CD4-positive, CD25-positive, alpha-beta regulatory T cell (primary cell): ENCODE data around the gene TTL. TPM values are rescaled to one million over a fixed set of nuclear protein-coding genes. Genes with fewer than 3 reads are reported as not detected.
"Not testable (repeated sequence)": the region's sequence is repeated elsewhere in the genome, so short reads cannot be mapped to it uniquely, and the experiment has no call there.

ENCODE experiments used
- ATAC-seq, 2 donors: fragments of 150-1000 bp; cut with Tn5 transposase; one replicate each; pipeline ENCODE4 v1.10.0; 2021; ENCODE audit warnings: low read depth in 2 of 2, moderate number of reproducible peaks in 2 of 2, moderate library complexity in 1 of 2
- DNase-seq, 3 donors: peaks; one replicate each; pipeline versions ENCODE4 v3.0.0 to v3.0.0-alpha.2; 2012 to 2022; ENCODE audit warnings: mixed read lengths in 1 of 3
- H3K27ac ChIP-seq: one replicate; pipeline ENCODE4 v1.7.0; 2013; ENCODE audit warnings: mild to moderate bottlenecking, low read length; ENCODE audit not compliant: insufficient read depth, poor library complexity, severe bottlenecking
- H3K27me3 ChIP-seq: one replicate; pipeline ENCODE4 v1.7.0; 2013; ENCODE audit warnings: low read length; ENCODE audit not compliant: control insufficient read depth, insufficient read depth
- H3K36me3 ChIP-seq: one replicate; pipeline ENCODE4 v1.7.0; 2013; ENCODE audit warnings: mild to moderate bottlenecking, low read length, moderate library complexity; ENCODE audit not compliant: control insufficient read depth, insufficient read depth
- H3K4me1 ChIP-seq: 2 replicates; pipeline ENCODE4 v1.7.0; 2013; ENCODE audit warnings: mild to moderate bottlenecking, low read length; ENCODE audit not compliant: insufficient read depth, control insufficient read depth, poor library complexity, severe bottlenecking
- H3K4me3 ChIP-seq: one replicate; pipeline ENCODE4 v1.7.0; 2013; ENCODE audit warnings: low read depth, mild to moderate bottlenecking, low read length, moderate library complexity
- H3K9me3 ChIP-seq, 2 experiments: 1 replicate in 1 of 2; 2 replicates in 1 of 2; pipeline ENCODE4 v1.7.0; 2013; ENCODE audit warnings: low read length in 2 of 2, mild to moderate bottlenecking in 1 of 2, moderate library complexity in 1 of 2; ENCODE audit not compliant: control insufficient read depth in 2 of 2
- H3K27ac Mint-ChIP-seq, 3 donors: one replicate each; pipeline ENCODE4 v1.8.0; 2020 to 2022; ENCODE audit warnings: mild to moderate bottlenecking in 3 of 3, mixed read lengths in 3 of 3, moderate library complexity in 2 of 3
- H3K27me3 Mint-ChIP-seq: one replicate; pipeline ENCODE4 v1.8.0; 2022; ENCODE audit warnings: mild to moderate bottlenecking, mixed read lengths
- H3K36me3 Mint-ChIP-seq: one replicate; pipeline ENCODE4 v1.8.0; 2020; ENCODE audit warnings: mixed read lengths
- H3K4me1 Mint-ChIP-seq, 4 donors: one replicate each; pipeline ENCODE4 v1.8.0; 2020 to 2022; ENCODE audit warnings: mixed read lengths in 4 of 4, mild to moderate bottlenecking in 1 of 4
- H3K4me3 Mint-ChIP-seq, 4 donors: one replicate each; pipeline ENCODE4 v1.8.0; 2020 to 2022; ENCODE audit warnings: mild to moderate bottlenecking in 4 of 4, mixed read lengths in 4 of 4, moderate library complexity in 3 of 4
- H3K9me3 Mint-ChIP-seq, 7 donors: one replicate each; pipeline ENCODE4 v1.8.0; 2020 to 2022; ENCODE audit warnings: mixed read lengths in 7 of 7, mild to moderate bottlenecking in 3 of 7, moderate library complexity in 2 of 7
- polyA plus RNA-seq, 4 donors: library from polyadenylated mRNA; unstranded; fragments of 300-500 nt; fragmentation: Illumina TruSeq; gene quantifications; one replicate each; pipeline ENCODE4 v1.2.3, GENCODE V29; 2021
- total RNA-seq: library from RNA; stranded (reverse); gene quantifications from one replicate; pipeline ENCODE4 v1.2.3, GENCODE V29; 2022

TTL gene
- total and polyA plus RNA-seq, 5 donors from 2014 or later, result 2.0 to 32.5 (median 6.1) TPM

GRCh38 chr2:112487444-112487961 lies 5.5 kb downstream of the TTL start:
- Histone ChIP-seq H3K27ac (no peak overlapping the region), H3K4me1 (peaks cover 16% of the 10 kb centered on the region), H3K36me3 (no peaks in the 10 kb centered on the region), H3K4me3 (no peak overlapping the region), H3K9me3 (no peaks in the 10 kb centered on the region), H3K27me3 (no peaks in the 10 kb centered on the region)
- Mint-ChIP-seq H3K4me1 (peaks cover 18 to 40% (median 30%) of the 10 kb centered on the region in 4 donors), H3K27ac (peak overlapping the region in 1 of 3 donors; percentile 23), H3K27me3 (no peaks in the 10 kb centered on the region), H3K9me3 (no peaks in the 10 kb centered on the region), H3K36me3 (peaks cover 14% of the 10 kb centered on the region), H3K4me3 (peak overlapping the region in 1 of 4 donors; percentile 14)
- ATAC-seq, result no peak
- no peak for DNase-seq

- H3K9me3 Mint-ChIP-seq, result no peaks in the 10 kb centered on the region
- no peak for ATAC-seq
- H3K4me1 Mint-ChIP-seq, result peaks cover 15 to 37% (median 28%) of the 10 kb centered on the region in 4 donors
- Histone ChIP-seq H3K4me1 (peaks cover 10% of the 10 kb centered on the region), H3K27ac (no peak overlapping the region), H3K9me3 (no peaks in the 10 kb centered on the region), H3K27me3 (no peaks in the 10 kb centered on the region), H3K36me3 (no peaks in the 10 kb centered on the region), H3K4me3 (no peak overlapping the region)
- H3K27me3 Mint-ChIP-seq, result no peaks in the 10 kb centered on the region
- DNase-seq, result no peak
- peaks cover 14% of the 10 kb centered on the region for H3K36me3 Mint-ChIP-seq
- peak overlapping the region in 1 of 3 donors; percentile 23 for H3K27ac Mint-ChIP-seq
- no peak overlapping the region for H3K4me3 Mint-ChIP-seq
Measured at GRCh38 chr2:112488201-112488600, 6.2 kb downstream of the TTL start.

GRCh38 chr2:112491946-112492345 lies 10.0 kb downstream of the TTL start:
- no peak overlapping the region for H3K4me3 ChIP-seq
- H3K4me3 Mint-ChIP-seq, result no peak overlapping the region
- no peaks in the 10 kb centered on the region for H3K27me3 Mint-ChIP-seq
- H3K27ac Mint-ChIP-seq, result no peak overlapping the region
- peaks cover 2 to 13% (median 6%) of the 10 kb centered on the region in 4 donors for H3K4me1 Mint-ChIP-seq
- DNase-seq, result no peak
- no peak overlapping the region for H3K27ac ChIP-seq
- ATAC-seq, result no peak
- H3K4me1 ChIP-seq, result no peaks in the 10 kb centered on the region
- H3K9me3 ChIP-seq, result no peaks in the 10 kb centered on the region
- H3K27me3 ChIP-seq, result no peaks in the 10 kb centered on the region
- no peaks in the 10 kb centered on the region for H3K9me3 Mint-ChIP-seq
- peaks cover 6% of the 10 kb centered on the region for H3K36me3 Mint-ChIP-seq
- H3K36me3 ChIP-seq, result peaks cover 12% of the 10 kb centered on the region

GRCh38 chr2:112493048-112493447 lies 11.1 kb downstream of the TTL start:
- H3K36me3 ChIP-seq, result peaks cover 12% of the 10 kb centered on the region
- peaks cover under 1% of the 10 kb centered on the region for H3K36me3 Mint-ChIP-seq
- H3K27me3 Mint-ChIP-seq, result no peaks in the 10 kb centered on the region
- H3K27ac ChIP-seq, result no peak overlapping the region
- no peak overlapping the region for H3K4me3 ChIP-seq
- H3K27ac Mint-ChIP-seq, result no peak overlapping the region
- H3K4me1 ChIP-seq, result no peaks in the 10 kb centered on the region
- ATAC-seq (no peak), DNase-seq (no peak)
- no peak overlapping the region for H3K4me3 Mint-ChIP-seq
- H3K9me3 ChIP-seq, result no peaks in the 10 kb centered on the region
- no peaks in the 10 kb centered on the region for H3K27me3 ChIP-seq
- H3K9me3 Mint-ChIP-seq, result no peaks in the 10 kb centered on the region
- H3K4me1 Mint-ChIP-seq, result peaks cover 0 to 13% (median 3%) of the 10 kb centered on the region in 4 donors

- Histone ChIP-seq H3K27me3 (no peaks in the 10 kb centered on the region), H3K4me3 (no peak overlapping the region), H3K9me3 (no peaks in the 10 kb centered on the region), H3K36me3 (peaks cover 12% of the 10 kb centered on the region), H3K27ac (no peak overlapping the region), H3K4me1 (no peaks in the 10 kb centered on the region)
- DNase-seq (no peak), ATAC-seq (no peak)
- Mint-ChIP-seq H3K36me3 (no peaks in the 10 kb centered on the region), H3K9me3 (no peaks in the 10 kb centered on the region), H3K27ac (no peak overlapping the region), H3K27me3 (no peaks in the 10 kb centered on the region), H3K4me3 (no peak overlapping the region), H3K4me1 (peaks cover 0 to 12% (median 3%) of the 10 kb centered on the region in 4 donors)
Measured at GRCh38 chr2:112493858-112494648, 12.1 kb downstream of the TTL start.

GRCh38 chr2:112494828-112495227 lies 12.9 kb downstream of the TTL start:
- H3K9me3 ChIP-seq, result no peaks in the 10 kb centered on the region
- H3K27ac Mint-ChIP-seq, result no peak overlapping the region
- peaks cover 12% of the 10 kb centered on the region for H3K36me3 ChIP-seq
- no peaks in the 10 kb centered on the region for H3K4me1 ChIP-seq
- H3K27ac ChIP-seq, result no peak overlapping the region
- no peaks in the 10 kb centered on the region for H3K9me3 Mint-ChIP-seq
- DNase-seq, result no peak
- H3K4me3 ChIP-seq, result no peak overlapping the region
- no peak overlapping the region for H3K4me3 Mint-ChIP-seq
- H3K27me3 Mint-ChIP-seq, result no peaks in the 10 kb centered on the region
- no peak for ATAC-seq
- H3K36me3 Mint-ChIP-seq, result no peaks in the 10 kb centered on the region
- H3K4me1 Mint-ChIP-seq, result peaks cover 0 to 6% (median 4%) of the 10 kb centered on the region in 4 donors
- no peaks in the 10 kb centered on the region for H3K27me3 ChIP-seq

GRCh38 chr2:112495878-112496277 lies 13.9 kb downstream of the TTL start:
- H3K4me1 ChIP-seq, H3K4me1 Mint-ChIP-seq, H3K36me3 Mint-ChIP-seq, H3K4me3 ChIP-seq, H3K9me3 ChIP-seq, H3K27ac ChIP-seq, DNase-seq, H3K27me3 ChIP-seq, H3K9me3 Mint-ChIP-seq, H3K27ac Mint-ChIP-seq, ATAC-seq, H3K27me3 Mint-ChIP-seq, H3K4me3 Mint-ChIP-seq: not testable (repeated sequence)
- peaks cover 12% of the 10 kb centered on the region for H3K36me3 ChIP-seq
